IMR-90 (cell line): ENCODE results near the gene EIF2B2. TPM values are rescaled to one million over a fixed set of nuclear protein-coding genes. Genes with fewer than 3 reads are reported as not detected.

ENCODE experiments used
- ATAC-seq: fragments of 200-7000 bp; cut with Tn5 transposase; 2 replicates; pipeline ENCODE4 v1.9.1; 2020; ENCODE audit warnings: low read depth, mild to moderate bottlenecking, moderate library complexity
- BruUV-seq: library from RNA; stranded (reverse); fragments of 400-500 nt; replicated peaks from 2 replicates; lab custom pipeline; 2021; lab: Mats Ljungman, UMichigan
- CTCF ChIA-PET: fragments of 300-600 bp; formaldehyde crosslinking; extraction: SDS; loops from one replicate; lab custom pipeline; 2021; ENCODE audit warnings: antibody characterized with exemption; lab: Yijun Ruan, JAX
- POLR2A ChIA-PET: fragments of 300-600 bp; sonication (Branson Sonifier 250); formaldehyde crosslinking; loops from one replicate; lab custom pipeline; 2022; ENCODE audit warnings: antibody characterized with exemption; ENCODE audit not compliant: unreplicated experiment; lab: Charles Lee
- DNase-seq: peaks from one replicate; pipeline ENCODE4 v3.0.0; 2013
- H2AFZ ChIP-seq: replicated peaks from 2 replicates; pipeline ENCODE3; 2013; ENCODE audit warnings: low read length, mild to moderate bottlenecking; ENCODE audit not compliant: poor library complexity
- H2AK5ac ChIP-seq: 2 replicates; pipeline ENCODE4 v1.6.1; 2013; ENCODE audit warnings: low read depth, low read length, inconsistent platforms
- H2AK9ac ChIP-seq: replicated peaks from 2 replicates; pipeline ENCODE3; 2013; ENCODE audit warnings: mild to moderate bottlenecking, low read depth, low read length, moderate library complexity; ENCODE audit not compliant: poor library complexity
- H2BK120ac ChIP-seq: 2 replicates; pipeline ENCODE4 v1.6.1; 2013; ENCODE audit warnings: low read depth, low read length, inconsistent platforms
- H2BK15ac ChIP-seq: 3 replicates; pipeline ENCODE4 v1.6.1; 2013; ENCODE audit warnings: low read depth, low read length, inconsistent platforms
- H2BK20ac ChIP-seq: 2 replicates; pipeline ENCODE4 v1.6.1; 2013; ENCODE audit warnings: low read depth, mild to moderate bottlenecking, inconsistent platforms, low read length, moderate library complexity
- H2BK5ac ChIP-seq: 2 replicates; pipeline ENCODE4 v1.6.1; 2013; ENCODE audit warnings: mild to moderate bottlenecking, low read depth, low read length, inconsistent platforms; ENCODE audit not compliant: poor library complexity, severe bottlenecking
- H3K14ac ChIP-seq: replicated peaks from 2 replicates; pipeline ENCODE4 v1.6.1; 2013; ENCODE audit warnings: low read depth, low read length, inconsistent platforms
- H3K18ac ChIP-seq: 2 replicates; pipeline ENCODE4 v1.6.1; 2013; ENCODE audit warnings: low read depth, low read length, control low read depth
- H3K23ac ChIP-seq: 2 replicates; pipeline ENCODE4 v1.6.1; 2013; ENCODE audit warnings: low read depth, low read length, inconsistent platforms
- H3K27ac ChIP-seq: 2 replicates; pipeline ENCODE4 v1.5.1; 2013; ENCODE audit warnings: mild to moderate bottlenecking, control low read depth, low read length; ENCODE audit not compliant: insufficient read depth
- H3K27me3 ChIP-seq: 2 replicates; pipeline ENCODE4 v1.6.1; 2013; ENCODE audit warnings: low read length; ENCODE audit not compliant: control insufficient read depth, insufficient read depth
- H3K36me3 ChIP-seq: 2 replicates; pipeline ENCODE4 v1.6.1; 2013; ENCODE audit warnings: low read length, mixed read lengths; ENCODE audit not compliant: control insufficient read depth, insufficient read depth
- H3K4ac ChIP-seq: 2 replicates; pipeline ENCODE4 v1.6.1; 2013; ENCODE audit warnings: low read depth, low read length, inconsistent platforms
- H3K4me1 ChIP-seq: 2 replicates; pipeline ENCODE4 v1.6.1; 2013; ENCODE audit warnings: low read length, mixed read lengths; ENCODE audit not compliant: control insufficient read depth, insufficient read depth
- H3K4me2 ChIP-seq: 2 replicates; pipeline ENCODE4 v1.6.1; 2013; ENCODE audit warnings: low read depth, mild to moderate bottlenecking, control low read depth, low read length, moderate library complexity
- H3K4me3 ChIP-seq: 2 replicates; pipeline ENCODE4 v1.5.1; 2013; ENCODE audit warnings: low read depth, mild to moderate bottlenecking, control low read depth, low read length, moderate library complexity; ENCODE audit not compliant: insufficient read depth
- H3K56ac ChIP-seq: 2 replicates; pipeline ENCODE4 v1.6.1; 2013; ENCODE audit warnings: low read length, inconsistent platforms; ENCODE audit not compliant: insufficient read depth; ENCODE audit errors: extremely low read depth
- H3K79me1 ChIP-seq, 2 experiments: 2 replicates each; pipeline ENCODE4 v1.6.1; 2013; ENCODE audit warnings: low read length in 2 of 2, inconsistent platforms in 1 of 2, low read depth in 1 of 2
- H3K9ac ChIP-seq: 2 replicates; pipeline ENCODE4 v1.6.1; 2013; ENCODE audit warnings: low read depth, low read length, control low read depth
- H3K9me1 ChIP-seq: 2 replicates; pipeline ENCODE4 v1.6.1; 2013; ENCODE audit warnings: low read length, inconsistent platforms; ENCODE audit not compliant: insufficient read depth
- H3K9me3 ChIP-seq: 2 replicates; pipeline ENCODE4 v1.6.1; 2013; ENCODE audit warnings: low read length; ENCODE audit not compliant: control insufficient read depth, insufficient read depth
- H4K20me1 ChIP-seq: 2 replicates; pipeline ENCODE4 v1.6.1; 2013; ENCODE audit warnings: low read length, inconsistent platforms; ENCODE audit not compliant: insufficient read depth
- H4K5ac ChIP-seq: 2 replicates; pipeline ENCODE4 v1.6.1; 2013; ENCODE audit warnings: mild to moderate bottlenecking, low read depth, low read length, control low read depth
- H4K8ac ChIP-seq, 2 experiments: 2 replicates each; pipeline ENCODE4 v1.6.1; 2013; ENCODE audit warnings: low read depth in 2 of 2, low read length in 2 of 2, control low read depth in 1 of 2, inconsistent platforms in 1 of 2
- H4K91ac ChIP-seq: 2 replicates; pipeline ENCODE4 v1.6.1; 2013; ENCODE audit warnings: low read depth, low read length, inconsistent platforms; ENCODE audit not compliant: insufficient read depth
- BHLHE40 ChIP-seq: fragments of 150-350 bp; IDR thresholded peaks from 2 replicates; pipeline ENCODE4 v1.6.1; 2016; ENCODE audit warnings: mild to moderate bottlenecking, low read depth, low read length
- CEBPB ChIP-seq: IDR thresholded peaks from 2 replicates; pipeline ENCODE4 v1.6.1; 2012; ENCODE audit warnings: low read depth, low read length, improper control_type of control experiment
- CHD1 ChIP-seq: IDR thresholded peaks from 2 replicates; pipeline ENCODE4 v1.6.1; 2012; ENCODE audit warnings: low read depth, low read length, improper control_type of control experiment
- FOS ChIP-seq: fragments of 150-350 bp; IDR thresholded peaks from 2 replicates; pipeline ENCODE4 v1.6.1; 2016; ENCODE audit warnings: low read depth, low read length
- MAFK ChIP-seq: IDR thresholded peaks from 2 replicates; pipeline ENCODE4 v1.6.1; 2012; ENCODE audit warnings: low read depth, low read length, improper control_type of control experiment
- MXI1 ChIP-seq: IDR thresholded peaks from 2 replicates; pipeline ENCODE4 v1.6.1; 2012; ENCODE audit warnings: low read depth, mild to moderate bottlenecking, low read length, moderate library complexity, borderline replicate concordance
- NFE2L2 ChIP-seq: fragments of 150-350 bp; IDR thresholded peaks from 2 replicates; pipeline ENCODE4 v1.6.1; 2016; ENCODE audit warnings: low read depth, mild to moderate bottlenecking, low read length
- POLR2A ChIP-seq: IDR thresholded peaks from 2 replicates; pipeline ENCODE4 v1.6.1; 2012; ENCODE audit warnings: mild to moderate bottlenecking, low read depth, low read length
- RAD21 ChIP-seq: IDR thresholded peaks from 2 replicates; pipeline ENCODE4 v1.6.1; 2012; ENCODE audit warnings: low read length, improper control_type of control experiment
- SMC3 ChIP-seq: fragments of 150-350 bp; IDR thresholded peaks from 2 replicates; pipeline ENCODE4 v1.6.1; 2016; ENCODE audit warnings: low read depth, mild to moderate bottlenecking, antibody characterized with exemption, low read length, moderate library complexity
- WGBS, 2 experiments: methylation state at CpG; one replicate each; pipeline versions ENCODE4 v1.1.5 to v1.1.7; 2013; ENCODE audit warnings: missing lambda C conversion rate in 2 of 2; ENCODE audit not compliant: insufficient read length in 1 of 2; ENCODE audit errors: extremely low coverage in 2 of 2; 5-methylcytosine and 5-hydroxymethylcytosine counted together
- dilution Hi-C: fragments of 300-500 bp; cut with HindIII; formaldehyde crosslinking; loops from one replicate; pipeline ENCODE4 v1.14.3; 2018; ENCODE audit warnings: low sequenced_read_pairs; ENCODE audit not compliant: unreplicated experiment
- in situ Hi-C: fragments of 300-500 bp; cut with MboI; formaldehyde crosslinking; loops from 3 replicates; pipeline ENCODE4 v1.14.3; 2019; ENCODE audit warnings: low sequenced_read_pairs, inconsistent platforms, mixed read lengths
- intact Hi-C: fragments of 100-400 bp; cut with micrococcal nuclease; formaldehyde crosslinking; loops from 2 replicates; pipeline ENCODE4 v1.10.0; 2022
- polyA plus RNA-seq, 3 experiments: library from polyadenylated mRNA; depleted of rRNA; stranded (reverse); fragments of >200 nt; gene quantifications; 2 replicates each; pipeline ENCODE4 v1.2.3, GENCODE V29; 2012; ENCODE audit warnings: low replicate concordance in 1 of 3
- total RNA-seq: library from RNA; depleted of rRNA; stranded (reverse); fragments of >200 nt; gene quantifications from 2 replicates; pipeline ENCODE4 v1.2.3, GENCODE V29; 2012
- TF ChIP-seq, protein P1 (sequence below): fragments of 150-350 bp; IDR thresholded peaks from 2 replicates; pipeline ENCODE4 v1.6.1; 2017; ENCODE audit warnings: mild to moderate bottlenecking, antibody characterized with exemption, low read length, low read depth
- TF ChIP-seq, protein P2 (sequence below): conservative IDR thresholded peaks from 2 replicates; pipeline ENCODE4 v1.5.1; 2012; ENCODE audit warnings: mild to moderate bottlenecking, low read depth, low read length, improper control_type of control experiment

EIF2B2 gene
- total and polyA plus RNA-seq, 2 of the 4 experiments (the other 2 are of a cell fraction) = 63.6 to 70.1 TPM

DNA sequence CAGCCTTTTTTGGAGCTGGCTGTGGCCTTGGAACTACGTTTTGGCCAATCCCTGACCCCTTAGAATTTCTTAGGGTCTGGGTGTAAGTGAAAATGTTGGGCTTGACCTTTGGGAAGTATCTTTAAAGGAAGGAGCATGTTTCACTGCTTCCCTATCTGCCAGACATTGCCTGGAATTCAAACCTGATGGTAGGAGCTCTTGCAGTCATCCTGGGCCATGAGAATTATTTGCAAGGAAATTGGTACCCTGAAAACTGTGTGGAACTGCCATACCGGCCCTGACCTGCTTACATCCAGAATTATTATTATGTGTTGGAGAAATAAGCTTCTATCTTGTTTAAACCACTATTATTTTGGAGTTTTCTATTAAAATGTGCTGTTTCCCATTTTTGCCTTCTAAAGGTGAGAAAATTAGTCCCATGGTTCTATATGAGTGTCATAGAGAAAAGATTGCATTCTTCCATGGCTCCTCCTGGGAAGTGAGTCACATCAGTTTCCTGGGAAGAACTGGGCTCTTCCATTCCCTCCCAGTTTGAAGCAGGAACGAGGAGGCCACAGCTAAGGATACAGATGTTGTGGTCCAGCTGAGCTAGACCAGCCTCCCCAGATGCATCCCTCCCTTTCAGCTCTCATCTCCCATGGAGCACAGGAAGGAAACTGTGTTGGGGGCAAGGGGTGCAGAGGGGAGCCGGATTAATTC, 37.8 kb upstream of the EIF2B2 start:
- dilution Hi-C loops = no loop called here
- Histone ChIP-seq H4K91ac (no peak overlapping the region), H3K79me1 (no peaks in the 10 kb centered on the region), H3K9me1 (peaks cover 3% of the 10 kb centered on the region; the same call in 1 of the 2 replicates), H3K18ac (no peak overlapping the region), H2BK20ac (no peak overlapping the region), H3K36me3 (no peaks in the 10 kb centered on the region), H3K14ac (no peak overlapping the region), H2BK5ac (no peak overlapping the region), H3K27ac (no peak overlapping the region), H3K4me3 (no peak overlapping the region), H3K23ac (no peak overlapping the region), H2AFZ (peak overlapping the region; percentile 70), H3K27me3 (peaks cover 27% of the 10 kb centered on the region), H3K4ac (no peak overlapping the region), H2BK120ac (no peak overlapping the region), H3K9me3 (no peaks in the 10 kb centered on the region), H4K20me1 (no peaks in the 10 kb centered on the region), H3K9ac (no peak overlapping the region), H2AK9ac (peak overlapping the region; percentile 44), H3K4me1 (no peaks in the 10 kb centered on the region), H4K5ac (no peak overlapping the region), H3K4me2 (no peak overlapping the region), H2BK15ac (peak overlapping the region; percentile 68; the same call in 2 of the 3 replicates), H4K8ac (peak overlapping the region in 1 of 2 experiments; percentile 43; a peak in 1 of 4 replicates), H3K56ac (no peak overlapping the region), H2AK5ac (no peak overlapping the region)
- BruUV-seq = no TSS peak
- ATAC-seq (no peak), DNase-seq (peak; percentile 40)
- ChIA-PET POLR2A (interaction anchor here (0.5 kb wide), 1 partner anchor 14 kb away, joined by 3 read pairs; no protein-coding TSS in a partner anchor), CTCF (interaction anchor here (0.6 kb wide), 1 partner anchor 81 kb away, joined by 3 read pairs; no protein-coding TSS in a partner anchor)
- WGBS, 2 experiments = 60% methylated on average over 1 of the region's 4 CpGs; no CpG with 5 or more reads in 1 of the 2 experiments
- TF ChIP-seq BHLHE40 (no peak), POLR2A (no peak), SMC3 (no peak), MAFK (no peak), NFE2L2 (no peak), CEBPB (no peak), RAD21 (no peak), FOS (no peak), MXI1 (no peak), CHD1 (no peak)
- TF ChIP-seq, protein P1, sequence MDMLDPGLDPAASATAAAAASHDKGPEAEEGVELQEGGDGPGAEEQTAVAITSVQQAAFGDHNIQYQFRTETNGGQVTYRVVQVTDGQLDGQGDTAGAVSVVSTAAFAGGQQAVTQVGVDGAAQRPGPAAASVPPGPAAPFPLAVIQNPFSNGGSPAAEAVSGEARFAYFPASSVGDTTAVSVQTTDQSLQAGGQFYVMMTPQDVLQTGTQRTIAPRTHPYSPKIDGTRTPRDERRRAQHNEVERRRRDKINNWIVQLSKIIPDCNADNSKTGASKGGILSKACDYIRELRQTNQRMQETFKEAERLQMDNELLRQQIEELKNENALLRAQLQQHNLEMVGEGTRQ = no peak
- TF ChIP-seq, protein P2, sequence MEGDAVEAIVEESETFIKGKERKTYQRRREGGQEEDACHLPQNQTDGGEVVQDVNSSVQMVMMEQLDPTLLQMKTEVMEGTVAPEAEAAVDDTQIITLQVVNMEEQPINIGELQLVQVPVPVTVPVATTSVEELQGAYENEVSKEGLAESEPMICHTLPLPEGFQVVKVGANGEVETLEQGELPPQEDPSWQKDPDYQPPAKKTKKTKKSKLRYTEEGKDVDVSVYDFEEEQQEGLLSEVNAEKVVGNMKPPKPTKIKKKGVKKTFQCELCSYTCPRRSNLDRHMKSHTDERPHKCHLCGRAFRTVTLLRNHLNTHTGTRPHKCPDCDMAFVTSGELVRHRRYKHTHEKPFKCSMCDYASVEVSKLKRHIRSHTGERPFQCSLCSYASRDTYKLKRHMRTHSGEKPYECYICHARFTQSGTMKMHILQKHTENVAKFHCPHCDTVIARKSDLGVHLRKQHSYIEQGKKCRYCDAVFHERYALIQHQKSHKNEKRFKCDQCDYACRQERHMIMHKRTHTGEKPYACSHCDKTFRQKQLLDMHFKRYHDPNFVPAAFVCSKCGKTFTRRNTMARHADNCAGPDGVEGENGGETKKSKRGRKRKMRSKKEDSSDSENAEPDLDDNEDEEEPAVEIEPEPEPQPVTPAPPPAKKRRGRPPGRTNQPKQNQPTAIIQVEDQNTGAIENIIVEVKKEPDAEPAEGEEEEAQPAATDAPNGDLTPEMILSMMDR = no peak
- in situ Hi-C loops = no loop called here
- intact Hi-C loops = no loop called here
